NOMO-1 treated with DMSO at 0.1 percent for 48 hours (cell line): ENCODE data around the gene C15orf61.
A peak's percentile ranks its signal among the peaks of the same experiment; 100 is the strongest.

Experiments
- DNase-seq: peaks from one replicate; lab custom pipeline; 2025; ENCODE audit not compliant: unreplicated experiment; lab: John Stamatoyannopoulos, UW

C15orf61 gene

DNA sequence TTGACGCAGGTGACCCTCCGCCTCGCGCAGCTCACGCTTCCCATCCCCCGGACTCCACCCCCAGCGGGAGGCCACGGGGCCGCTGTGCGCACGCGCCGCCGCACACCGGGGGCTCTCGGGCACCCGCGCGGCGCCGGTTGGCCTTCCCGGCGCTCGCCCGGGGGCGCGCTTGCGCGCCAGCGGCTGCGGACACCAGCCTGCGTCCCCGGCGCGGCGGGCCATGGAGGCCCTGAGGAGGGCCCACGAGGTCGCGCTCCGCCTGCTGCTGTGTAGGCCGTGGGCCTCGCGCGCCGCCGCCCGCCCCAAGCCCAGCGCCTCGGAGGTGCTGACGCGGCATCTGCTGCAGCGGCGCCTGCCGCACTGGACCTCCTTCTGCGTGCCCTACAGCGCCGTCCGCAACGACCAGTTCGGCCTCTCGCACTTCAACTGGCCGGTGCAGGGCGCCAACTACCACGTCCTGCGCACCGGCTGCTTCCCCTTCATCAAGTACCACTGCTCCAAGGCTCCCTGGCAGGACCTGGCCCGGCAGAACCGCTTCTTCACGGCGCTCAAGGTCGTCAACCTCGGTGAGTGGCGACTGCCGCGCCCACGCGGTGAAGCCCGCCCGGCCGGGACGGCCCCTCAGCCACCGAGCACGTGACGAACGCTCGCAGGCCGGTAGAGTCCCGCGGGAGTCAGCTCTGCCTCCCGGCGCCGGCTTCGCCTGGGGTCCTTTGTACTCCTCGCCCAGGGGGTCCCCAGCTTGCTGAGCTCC lies at the start of gene C15orf61:
Gene C15orf61, plus strand, starts transcription at position 103 of the 754 bp plus-strand sequence. Its CDS starts 118 bp downstream, at position 221.
- peak; percentile 72 for DNase-seq

DNA sequence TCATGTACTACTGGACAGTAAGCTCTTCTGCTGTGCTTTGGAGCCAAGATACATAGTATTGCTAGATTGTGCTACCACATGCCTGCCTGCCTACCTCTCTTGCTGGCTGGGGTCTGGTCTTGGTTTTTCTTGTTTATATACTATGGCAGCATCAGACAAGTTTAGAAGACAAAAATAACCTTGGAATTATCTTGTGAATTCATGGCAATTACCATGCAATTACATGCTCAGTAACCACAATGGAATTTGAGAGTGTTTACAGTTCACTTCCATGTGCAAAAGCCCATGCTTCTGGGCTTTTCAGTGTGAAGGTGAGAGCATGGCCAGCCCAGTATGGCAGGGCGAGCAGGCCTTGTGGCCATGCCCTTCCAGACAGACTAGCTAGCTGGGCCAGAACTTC lies 48.0 kb upstream of the C15orf61 start:
- no peak for DNase-seq

DNA sequence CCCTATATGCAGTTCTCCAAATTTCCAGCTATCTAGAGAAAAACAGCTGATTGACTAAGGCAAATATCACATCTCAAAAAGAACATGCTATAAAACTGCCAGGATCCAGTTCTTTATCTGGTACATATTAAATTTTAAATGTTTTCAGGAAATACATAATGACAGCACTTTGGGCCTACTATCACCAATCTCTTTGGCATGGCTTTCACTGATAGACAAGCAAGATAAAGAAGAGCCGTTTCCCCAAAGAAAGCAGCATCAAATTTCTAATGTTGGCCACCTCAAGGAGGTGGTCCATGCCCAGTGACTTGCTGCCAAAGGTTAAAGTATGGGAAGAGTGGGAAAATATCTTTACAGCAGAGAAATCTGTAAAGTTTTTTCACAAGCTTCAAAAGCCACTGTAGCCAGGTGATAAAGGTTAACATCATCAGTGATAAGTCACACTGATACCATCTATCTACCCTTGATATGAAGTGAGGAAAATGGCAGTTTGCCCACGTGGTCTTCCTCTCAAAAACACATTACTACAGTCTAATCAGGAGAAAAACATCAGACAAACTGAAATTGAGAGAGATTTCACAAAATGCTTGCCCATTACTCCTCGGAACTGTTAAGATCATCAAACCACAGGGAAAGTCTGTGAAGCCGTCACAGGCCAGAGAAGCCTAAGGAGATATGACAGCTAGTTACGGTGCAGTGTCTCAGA lies 46.4 kb upstream of the C15orf61 start:
- DNase-seq = no peak

DNA sequence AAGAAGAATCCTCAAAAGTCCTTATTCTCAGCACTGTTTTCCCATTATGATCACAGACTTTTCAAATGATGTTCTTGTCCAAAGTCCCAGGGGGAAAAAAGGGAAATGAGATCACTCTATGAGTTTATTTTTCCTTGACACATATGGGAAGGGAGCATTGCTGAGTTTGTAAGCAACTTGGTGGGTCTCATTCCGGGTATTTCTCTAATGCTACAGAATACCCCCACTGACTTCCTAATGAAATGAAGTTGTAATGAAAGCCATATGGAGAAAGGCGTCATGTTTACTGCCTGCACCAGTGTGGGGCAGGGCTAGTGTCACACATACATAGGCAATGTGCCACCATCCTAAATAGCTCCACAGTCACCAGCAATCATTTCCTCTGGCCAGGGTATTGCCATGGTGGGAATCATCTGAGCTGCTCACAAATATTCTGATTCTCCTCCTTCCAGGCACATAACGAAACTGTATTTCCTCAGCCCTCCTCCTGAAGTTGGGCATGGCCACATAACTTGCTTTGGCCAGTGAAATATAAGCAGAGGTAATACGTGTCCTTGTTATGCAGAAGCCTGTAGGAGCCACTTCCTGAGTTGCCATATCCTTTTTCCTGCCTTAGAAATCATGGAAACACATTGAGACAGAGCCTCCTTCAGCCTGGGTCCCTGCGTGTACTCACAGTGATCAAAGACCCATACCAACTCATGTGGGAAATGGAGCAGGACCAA lies 41.0 kb upstream of the C15orf61 start:
- DNase-seq = no peak

DNA sequence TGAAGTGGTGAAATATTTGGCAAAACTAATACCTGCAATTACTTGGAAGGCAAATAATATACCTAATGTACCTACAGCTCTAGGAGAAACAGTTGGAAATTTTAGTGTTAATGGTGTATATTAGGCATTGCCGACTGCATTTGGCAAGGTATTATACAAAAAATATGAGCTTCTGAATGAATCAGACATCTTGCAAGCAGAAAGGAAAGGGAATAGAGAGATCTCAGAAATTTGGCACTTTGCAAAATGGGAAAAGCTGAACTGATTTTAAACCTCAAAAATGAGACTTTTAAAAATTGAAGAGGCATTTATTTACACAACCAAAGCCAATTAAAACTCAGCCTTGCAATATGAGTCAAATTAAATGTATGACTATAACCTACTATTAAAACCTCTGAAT lies 40.2 kb upstream of the C15orf61 start:
- no peak for DNase-seq

DNA sequence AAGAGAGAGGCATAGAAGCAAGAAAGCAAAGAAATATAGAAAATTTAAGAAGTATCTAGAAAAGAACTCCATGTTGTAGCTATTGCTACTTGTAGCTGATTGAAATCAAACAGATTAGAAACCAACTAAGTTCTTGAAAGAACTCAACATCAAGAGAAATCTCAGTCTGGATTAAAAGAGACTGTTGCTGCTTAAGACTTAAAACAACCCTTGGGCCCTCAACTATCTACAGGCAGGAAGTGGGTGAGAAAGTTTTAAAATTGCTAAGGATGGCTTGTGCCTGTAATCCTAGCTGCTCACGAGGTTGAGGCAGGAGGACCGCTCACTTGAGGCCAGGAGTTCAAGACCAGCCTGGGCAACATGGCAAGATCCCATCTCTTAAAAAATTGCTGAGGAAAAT lies 39.3 kb upstream of the C15orf61 start:
- no peak for DNase-seq

DNA sequence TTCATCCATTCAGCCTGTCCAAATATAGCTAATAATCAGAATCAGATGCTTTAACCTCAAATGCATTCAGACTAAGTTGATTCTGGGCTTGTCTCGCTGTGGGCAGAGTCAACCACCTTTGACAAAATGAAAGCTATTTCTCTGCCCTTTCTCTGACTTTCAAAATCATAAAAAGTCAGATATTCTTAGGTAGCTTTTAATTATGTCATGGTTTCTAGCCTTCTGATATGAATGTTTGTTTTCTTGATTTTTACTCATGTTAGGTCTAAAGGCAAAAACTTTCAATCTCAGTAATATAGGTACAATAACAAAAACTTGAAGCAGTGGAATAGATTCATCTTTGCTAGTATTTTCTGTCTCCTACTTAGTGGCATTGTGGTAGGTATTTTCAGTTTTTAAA lies 25.3 kb upstream of the C15orf61 start:
- DNase-seq = no peak

DNA sequence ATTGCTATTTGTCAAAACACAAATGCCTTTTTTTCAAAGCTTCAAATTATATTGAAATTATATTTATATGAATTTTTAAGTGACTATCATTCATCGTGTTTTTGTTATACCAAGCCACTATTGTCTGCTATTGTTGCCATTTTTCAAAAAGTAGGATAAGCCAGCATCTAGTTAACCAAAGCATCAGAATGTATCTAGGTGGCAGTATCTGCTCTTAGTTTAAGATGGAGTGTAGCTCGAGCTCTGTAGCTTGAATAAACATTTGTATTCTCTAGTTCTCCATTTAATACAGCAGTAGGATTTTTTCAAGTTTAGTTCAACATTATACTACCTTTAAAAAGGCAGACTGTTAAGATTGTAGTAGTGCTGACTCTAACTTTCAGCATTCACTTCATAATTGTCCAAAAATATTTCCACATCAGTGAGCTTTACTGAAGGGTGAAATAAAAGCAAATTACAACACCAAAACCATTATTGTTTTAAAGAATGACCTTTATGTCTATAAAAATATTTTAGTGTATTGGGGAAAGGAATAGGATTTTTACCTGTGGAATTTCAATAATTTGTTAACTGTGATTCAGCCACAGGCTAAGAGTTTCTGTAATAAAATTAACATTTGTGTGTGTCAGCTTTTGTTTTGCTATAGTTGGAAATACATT lies 19.6 kb upstream of the C15orf61 start:
- DNase-seq = peak; percentile 71

DNA sequence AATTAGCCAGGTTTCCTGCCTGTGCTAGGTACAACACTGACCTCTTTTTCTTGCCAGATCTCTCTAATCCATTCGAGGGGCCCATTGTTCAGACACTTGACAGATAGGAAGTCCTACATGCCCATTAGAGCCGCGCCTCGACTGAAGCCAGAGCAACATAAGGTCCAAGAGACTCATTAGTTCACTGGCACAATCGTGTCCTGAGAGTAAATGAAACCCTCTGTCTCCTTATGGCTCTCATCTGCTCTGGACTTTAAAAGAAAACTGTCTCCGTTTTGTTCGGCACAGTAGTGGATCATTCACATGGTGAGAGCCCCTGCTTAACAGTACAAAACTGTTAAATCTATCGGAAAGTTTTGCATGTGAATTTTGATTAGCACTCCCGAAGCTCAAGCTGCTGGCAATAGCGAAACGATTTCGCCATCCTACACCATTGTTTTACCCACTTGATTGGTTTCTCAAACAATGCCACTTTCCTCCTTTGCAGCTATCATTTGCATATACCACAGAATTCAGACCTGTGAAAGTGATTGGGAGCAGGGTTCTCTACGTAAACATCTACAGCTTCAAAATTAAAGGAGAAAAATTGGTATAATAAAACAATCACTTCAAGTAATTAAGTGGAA lies 19.0 kb upstream of the C15orf61 start:
- peak; percentile 46 for DNase-seq

DNA sequence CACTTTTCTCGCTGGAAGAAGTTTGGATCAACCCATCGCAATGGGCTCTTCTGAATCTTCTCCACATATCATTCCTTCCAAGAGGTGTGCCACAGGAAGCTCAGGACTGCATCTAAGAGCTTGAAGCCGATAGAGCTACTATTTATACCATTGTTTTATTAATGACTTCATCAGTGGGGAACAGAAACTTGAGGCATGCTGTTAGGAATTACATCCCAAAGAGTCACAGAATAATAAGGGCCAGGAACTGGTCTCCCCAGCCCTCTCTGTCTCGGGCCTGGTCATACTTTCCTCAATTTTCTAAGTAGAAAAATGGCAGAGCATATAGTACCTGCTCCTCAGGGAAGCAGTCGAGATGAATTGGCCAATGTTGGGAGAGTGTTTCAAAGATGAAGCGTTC lies 16.9 kb upstream of the C15orf61 start:
- no peak for DNase-seq

DNA sequence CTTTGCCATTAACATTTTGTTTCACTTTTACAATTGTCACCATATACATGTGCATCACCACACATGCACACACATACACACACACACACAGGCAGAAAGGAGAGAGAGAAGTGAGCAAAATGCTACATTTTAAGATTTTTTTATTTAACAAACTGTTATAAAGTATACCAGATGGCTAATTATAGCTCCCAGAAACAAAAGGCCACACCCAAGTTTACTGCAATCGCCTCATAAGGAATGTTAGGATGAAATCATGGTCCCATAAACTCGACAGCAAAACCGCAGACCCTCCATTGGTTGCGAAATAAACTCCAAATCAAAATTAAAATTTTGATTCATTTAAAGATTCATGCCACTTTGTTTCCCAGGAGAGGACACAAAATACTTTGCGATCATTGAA lies 16.1 kb upstream of the C15orf61 start:
- DNase-seq = no peak

DNA sequence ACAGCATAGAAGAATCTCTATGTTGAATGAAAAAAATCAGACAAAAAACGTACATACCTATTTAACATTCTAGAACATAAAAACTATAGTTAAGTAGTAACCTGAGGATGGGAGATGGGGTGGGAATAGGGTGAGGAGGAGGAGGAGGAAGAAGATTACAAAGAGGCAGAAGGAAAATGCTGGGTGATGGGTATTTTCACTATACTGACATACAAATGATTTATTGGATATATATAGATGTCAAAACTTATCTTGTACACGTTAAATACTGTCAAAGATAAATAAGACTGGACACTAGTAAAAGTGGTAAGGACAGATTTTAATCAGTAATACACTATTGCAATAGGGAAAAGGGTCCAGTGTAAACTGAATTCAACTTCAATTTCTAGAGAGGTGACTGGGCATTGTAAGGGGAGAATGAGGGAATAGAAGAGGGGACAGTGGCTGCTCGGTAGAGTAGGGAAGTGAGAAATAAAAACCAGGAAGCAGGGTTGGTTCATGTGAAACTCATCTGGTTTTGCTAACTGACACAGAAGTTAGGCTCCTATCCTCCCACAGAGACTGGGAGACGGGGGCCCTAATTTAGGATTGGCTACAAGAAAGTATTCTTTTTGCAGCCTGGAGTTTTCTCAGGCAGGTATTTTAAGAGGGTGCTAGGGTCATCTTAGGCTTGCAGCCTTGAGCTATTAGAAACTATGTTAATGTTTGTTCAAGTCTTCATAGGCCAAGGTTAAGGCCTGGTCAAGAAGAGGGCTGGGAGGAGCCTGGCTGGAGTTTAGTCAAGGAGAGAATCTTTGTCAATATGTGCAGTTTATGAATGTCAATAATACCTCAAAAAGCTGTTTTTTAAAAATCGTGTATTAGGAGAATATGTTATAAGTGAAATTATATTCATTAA lies 15.0 kb upstream of the C15orf61 start:
- peak; percentile 76 for DNase-seq

DNA sequence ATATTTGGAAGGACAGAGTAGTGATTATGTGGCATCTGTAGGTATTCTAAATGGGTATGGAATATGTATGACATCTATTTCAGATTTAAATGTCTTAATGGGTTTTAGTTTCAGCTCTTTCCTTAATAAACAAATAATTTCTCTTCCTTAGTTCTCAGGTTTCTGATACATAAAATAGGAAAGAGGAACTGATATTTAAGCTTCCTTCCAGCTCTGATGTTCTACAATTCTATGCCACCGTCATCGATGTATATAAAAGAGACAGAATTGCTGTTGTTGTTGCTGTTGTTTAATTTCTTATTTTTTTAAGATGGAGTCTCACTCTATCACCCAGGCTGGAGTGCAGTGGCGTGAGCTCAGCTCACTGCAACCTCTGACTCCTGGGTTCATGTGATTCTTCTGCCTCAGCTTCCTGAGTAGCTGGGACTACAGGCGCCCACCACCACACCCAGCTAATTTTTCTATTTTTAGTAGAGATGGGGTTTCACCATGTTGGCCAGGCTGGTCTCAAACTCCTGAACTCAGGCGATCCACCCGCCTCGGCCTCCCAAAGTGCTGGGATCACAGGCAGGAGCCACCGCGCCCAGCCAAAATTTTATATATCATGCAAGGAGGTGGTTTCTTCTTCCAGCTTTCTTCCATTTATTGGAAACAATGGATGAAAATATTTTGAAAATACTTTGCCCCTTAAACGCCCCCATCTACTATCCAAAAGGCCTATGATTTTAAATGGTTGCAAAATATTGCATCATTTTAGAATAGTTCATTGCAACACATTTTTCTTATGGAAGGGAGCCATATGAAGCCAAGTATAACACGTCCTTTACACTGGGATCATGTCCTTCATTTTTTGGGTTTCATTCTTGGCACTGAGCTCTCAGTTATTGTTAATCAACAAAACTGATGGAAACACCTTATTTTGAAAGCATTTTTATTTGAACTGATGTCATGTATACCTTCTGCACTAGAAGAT lies 13.9 kb upstream of the C15orf61 start:
- DNase-seq = peak; percentile 63

DNA sequence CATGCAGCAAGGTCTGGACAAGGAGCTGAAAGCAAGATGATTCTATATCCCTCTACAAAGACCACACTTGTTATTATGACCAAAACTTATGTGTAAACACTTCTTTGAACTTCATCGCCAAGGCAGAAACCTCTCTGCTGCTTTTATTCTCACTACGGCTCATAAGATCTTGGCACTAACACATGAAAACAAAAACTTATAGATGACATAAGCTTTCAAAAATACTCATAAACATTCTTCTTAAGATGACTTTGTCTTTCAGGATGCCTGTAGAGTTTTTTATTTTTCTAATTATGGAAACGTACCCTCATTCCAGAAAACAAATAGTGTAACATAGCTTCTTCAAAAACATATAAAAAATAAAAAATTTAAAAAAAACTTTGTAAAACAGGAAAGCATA lies 12.5 kb upstream of the C15orf61 start:
- no peak for DNase-seq

DNA sequence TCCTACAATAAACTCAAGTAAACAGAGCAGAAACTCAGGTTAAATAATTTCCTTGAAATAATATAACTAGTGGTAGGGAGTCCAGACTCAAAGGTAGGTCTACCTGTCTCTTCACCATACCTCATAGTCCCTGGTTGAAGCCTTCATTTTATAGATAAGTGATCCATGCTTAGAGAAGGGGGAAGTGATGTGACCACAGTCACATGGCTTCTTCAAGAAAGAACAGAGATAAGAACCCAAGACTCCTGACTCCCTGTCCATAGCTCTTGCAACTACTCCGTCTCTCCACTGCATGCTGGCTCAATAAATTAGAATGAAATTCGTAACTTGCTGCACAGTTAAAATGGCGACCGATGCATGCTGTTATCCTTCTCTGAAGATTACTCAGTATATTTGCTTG lies 11.0 kb upstream of the C15orf61 start:
- no peak for DNase-seq

DNA sequence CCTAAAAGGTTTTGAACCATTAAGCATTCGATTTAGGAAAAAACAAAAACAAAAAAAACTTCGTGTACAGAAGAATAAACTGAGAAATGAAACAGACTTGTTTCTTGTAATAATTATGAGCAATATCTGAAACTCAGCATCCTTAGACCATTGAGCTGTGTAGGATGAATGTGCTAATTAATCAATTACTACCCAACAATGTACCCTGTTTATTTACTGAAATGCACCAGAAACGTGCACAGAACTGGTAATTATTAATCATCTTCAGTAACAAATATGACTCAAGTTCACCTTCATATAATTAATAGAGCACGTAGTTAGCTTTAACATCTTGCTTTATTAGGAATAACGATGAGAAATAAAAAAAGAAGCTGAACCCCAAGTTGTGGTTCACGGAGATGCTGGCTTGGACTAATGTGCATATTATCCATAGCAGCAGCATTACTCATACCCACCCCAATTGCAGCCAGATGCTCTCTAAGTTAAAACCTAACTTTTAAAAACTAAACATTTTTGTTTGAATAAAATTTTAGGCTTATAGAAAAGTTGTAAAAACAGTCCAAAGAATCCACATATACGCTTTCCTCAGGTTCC lies 10.2 kb upstream of the C15orf61 start:
- DNase-seq = no peak

DNA sequence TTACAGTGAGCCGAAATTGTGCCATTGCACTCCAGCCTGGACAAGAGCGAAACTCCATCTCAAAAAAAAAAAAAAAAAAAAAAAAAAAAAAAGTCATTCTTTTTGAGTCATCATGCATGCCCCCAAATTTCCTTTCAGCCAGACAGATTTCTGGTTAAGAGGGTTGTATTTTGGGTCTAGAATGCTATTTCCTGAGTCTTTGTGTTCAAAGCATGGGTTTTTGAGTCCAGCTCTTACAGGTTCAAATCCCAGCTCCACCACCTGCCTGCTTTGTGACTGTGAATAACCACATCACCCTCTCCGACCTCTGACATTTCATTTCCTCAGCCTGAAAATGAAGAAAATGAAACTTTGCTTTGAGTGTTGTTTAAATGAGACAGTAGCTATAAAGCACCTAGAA lies 9.3 kb upstream of the C15orf61 start:
- no peak for DNase-seq

DNA sequence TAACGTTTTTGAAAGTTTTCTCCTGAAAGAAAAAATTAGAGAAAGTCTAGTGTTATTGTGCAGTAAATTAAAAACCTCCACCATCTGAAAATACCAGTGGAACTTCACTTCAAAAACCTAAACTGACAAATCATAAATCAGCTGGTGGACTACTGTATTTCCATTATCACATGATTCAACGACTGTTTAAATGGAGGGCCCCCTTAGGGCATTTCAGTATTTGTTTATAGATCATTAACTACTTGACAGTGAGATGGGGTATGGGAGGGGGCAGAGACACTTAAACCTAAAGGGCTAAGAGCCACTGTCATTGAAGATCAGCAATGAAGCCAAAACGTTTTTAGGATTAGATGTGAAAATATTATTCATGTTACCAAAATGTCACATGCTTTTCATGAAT lies 8.8 kb upstream of the C15orf61 start:
- no peak for DNase-seq
